ENCODE measurements around the gene TP53. TPM values are rescaled to one million over a fixed set of nuclear protein-coding genes. Genes with fewer than 3 reads are reported as not detected.

TP53 gene
- total and polyA plus RNA-seq, 7 donors = 14.0 to 45.3 (median 16.2) TPM

DNA sequence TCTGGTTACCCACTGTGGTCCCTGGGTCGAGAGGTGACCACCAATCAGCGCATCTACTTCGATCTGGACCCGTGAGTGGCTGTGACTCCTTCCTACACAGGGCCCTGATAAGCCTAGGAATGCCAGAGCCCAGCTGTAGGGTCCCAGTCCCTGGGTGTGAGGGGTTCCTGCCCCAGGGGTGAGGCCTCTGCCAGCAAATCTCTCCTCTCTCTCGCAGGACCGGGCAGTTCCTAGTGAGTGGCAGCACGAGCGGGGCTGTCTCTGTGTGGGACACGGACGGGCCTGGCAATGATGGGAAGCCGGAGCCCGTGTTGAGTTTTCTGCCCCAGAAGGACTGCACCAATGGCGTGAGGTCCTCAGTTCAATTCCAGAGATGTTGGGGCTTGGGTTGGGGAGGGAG lies 15.5 kb upstream of the TP53 start:
- Histone ChIP-seq H3K27ac (no peak overlapping the region), H3K4me3 (no peak overlapping the region), H3K9me3 (no peaks in the 10 kb centered on the region), H3K4me1 (peaks cover 0 to 24% (median 17%) of the 10 kb centered on the region in 4 donors), H3K36me3 (peaks cover 0 to 25% (median 11%) of the 10 kb centered on the region in 4 donors), H3K27me3 (peaks cover 27 to 67% (median 52%) of the 10 kb centered on the region in 3 donors)
- 92 to 96% methylated on average over 13 of the region's 13 CpGs for WGBS, 2 donors
- TF ChIP-seq POLR2A (IDR thresholded peaks at IDR 0.05) = no peak
- TF ChIP-seq, protein P1, sequence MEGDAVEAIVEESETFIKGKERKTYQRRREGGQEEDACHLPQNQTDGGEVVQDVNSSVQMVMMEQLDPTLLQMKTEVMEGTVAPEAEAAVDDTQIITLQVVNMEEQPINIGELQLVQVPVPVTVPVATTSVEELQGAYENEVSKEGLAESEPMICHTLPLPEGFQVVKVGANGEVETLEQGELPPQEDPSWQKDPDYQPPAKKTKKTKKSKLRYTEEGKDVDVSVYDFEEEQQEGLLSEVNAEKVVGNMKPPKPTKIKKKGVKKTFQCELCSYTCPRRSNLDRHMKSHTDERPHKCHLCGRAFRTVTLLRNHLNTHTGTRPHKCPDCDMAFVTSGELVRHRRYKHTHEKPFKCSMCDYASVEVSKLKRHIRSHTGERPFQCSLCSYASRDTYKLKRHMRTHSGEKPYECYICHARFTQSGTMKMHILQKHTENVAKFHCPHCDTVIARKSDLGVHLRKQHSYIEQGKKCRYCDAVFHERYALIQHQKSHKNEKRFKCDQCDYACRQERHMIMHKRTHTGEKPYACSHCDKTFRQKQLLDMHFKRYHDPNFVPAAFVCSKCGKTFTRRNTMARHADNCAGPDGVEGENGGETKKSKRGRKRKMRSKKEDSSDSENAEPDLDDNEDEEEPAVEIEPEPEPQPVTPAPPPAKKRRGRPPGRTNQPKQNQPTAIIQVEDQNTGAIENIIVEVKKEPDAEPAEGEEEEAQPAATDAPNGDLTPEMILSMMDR (IDR thresholded peaks at IDR 0.05) = no peak
- no peak for TF ChIP-seq EP300 (IDR thresholded peaks at IDR 0.05)
- TF ChIP-seq POLR2AphosphoS5 (IDR thresholded peaks at IDR 0.05) = no peak
- DNase-seq = no peak
- intact Hi-C loops (cut with DNase I) = no loop called here

DNA sequence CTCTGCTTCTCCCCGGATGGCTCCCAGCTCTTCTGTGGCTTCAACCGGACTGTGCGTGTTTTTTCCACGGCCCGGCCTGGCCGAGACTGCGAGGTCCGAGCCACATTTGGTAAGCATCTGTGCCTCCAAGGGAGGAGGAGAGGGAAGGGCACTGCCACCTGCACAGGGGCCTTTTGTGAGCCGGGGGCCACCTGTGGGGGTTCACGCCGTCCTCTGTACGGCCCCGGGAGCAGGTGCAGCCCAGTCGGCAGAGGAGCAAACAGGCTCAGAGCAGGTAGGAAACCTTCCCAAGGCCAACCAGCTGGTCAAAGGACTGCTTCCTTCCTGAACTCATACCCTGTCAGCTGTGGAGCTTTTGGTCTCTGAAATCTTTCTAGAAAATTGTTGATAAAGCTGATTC lies 14.4 kb upstream of the TP53 start:
- H3K4me3 ChIP-seq = no peak overlapping the region
- WGBS, 2 donors = 95 to 96% methylated on average over 14 of the region's 14 CpGs
- peaks cover 0 to 24% (median 17%) of the 10 kb centered on the region in 4 donors for H3K4me1 ChIP-seq
- peaks cover 27 to 56% (median 43%) of the 10 kb centered on the region in 3 donors for H3K27me3 ChIP-seq
- no peaks in the 10 kb centered on the region for H3K9me3 ChIP-seq
- intact Hi-C loops (cut with DNase I) = no loop called here
- DNase-seq = no peak
- no peak overlapping the region for H3K27ac ChIP-seq
- peaks cover 0 to 25% (median 11%) of the 10 kb centered on the region in 4 donors for H3K36me3 ChIP-seq
- TF ChIP-seq, protein P1 (IDR thresholded peaks at IDR 0.05) = no peak
- no peak for TF ChIP-seq POLR2A (IDR thresholded peaks at IDR 0.05)
- no peak for TF ChIP-seq EP300 (IDR thresholded peaks at IDR 0.05)
- no peak for TF ChIP-seq POLR2AphosphoS5 (IDR thresholded peaks at IDR 0.05)

DNA sequence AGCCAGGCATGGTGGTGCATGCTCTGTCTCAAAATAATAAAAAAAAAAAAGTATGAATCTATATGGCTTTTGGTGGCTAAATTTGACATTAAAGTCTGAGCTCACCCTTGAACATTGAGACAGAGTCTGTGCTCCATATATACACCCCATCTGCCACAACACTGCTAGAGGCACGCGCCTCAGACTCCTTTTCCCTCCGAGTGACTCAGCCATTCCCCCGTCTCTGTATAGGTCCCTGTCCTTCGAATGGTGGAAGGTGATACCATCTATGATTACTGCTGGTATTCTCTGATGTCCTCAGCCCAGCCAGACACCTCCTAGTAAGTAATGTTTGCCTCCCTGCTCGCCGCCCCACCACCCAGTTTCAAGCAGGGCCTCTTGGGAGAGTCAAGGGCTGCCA lies 13.2 kb upstream of the TP53 start:
- Histone ChIP-seq H3K27me3 (peaks cover 20 to 44% (median 31%) of the 10 kb centered on the region in 3 donors), H3K4me1 (peaks cover 0 to 19% (median 15%) of the 10 kb centered on the region in 4 donors)
- 96 to 97% methylated on average over 7 of the region's 7 CpGs for WGBS, 2 donors

DNA sequence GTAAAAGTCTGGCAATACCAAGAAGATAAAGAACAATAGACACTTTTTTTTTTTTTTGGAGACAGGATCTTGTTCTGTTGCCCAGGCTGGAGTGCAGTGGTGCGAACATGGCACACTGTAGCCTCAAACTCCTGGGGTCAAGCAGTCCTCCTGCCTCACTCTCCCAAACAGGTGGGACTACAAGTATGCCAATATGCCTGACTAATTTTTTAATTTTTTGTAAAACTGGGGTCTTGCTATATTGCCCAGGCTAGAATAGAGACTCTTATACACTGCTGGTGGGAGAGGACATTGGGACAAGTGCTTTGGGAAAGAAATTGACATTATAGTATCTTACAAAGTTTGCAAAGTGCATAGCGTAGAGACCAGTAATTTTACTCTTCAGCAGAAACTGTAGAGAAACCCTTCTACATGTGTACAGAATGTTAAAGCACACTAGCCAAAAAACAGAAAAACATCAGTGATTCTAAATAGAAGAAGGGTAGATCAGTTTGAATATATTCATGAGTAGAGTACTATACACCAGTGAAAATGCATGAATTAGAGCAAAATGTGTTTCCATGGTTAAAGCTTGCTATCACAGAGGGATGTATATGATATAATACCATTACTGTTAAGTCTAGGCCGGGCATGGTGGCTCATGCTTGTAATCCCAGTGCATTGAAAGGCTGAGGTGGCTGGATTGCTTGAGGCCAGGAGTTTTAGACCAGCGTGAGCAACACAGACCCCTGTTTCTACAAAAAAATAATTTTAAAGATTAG lies 10.7 kb upstream of the TP53 start:
- no peaks in the 10 kb centered on the region for H3K9me3 ChIP-seq
- WGBS, 2 donors = 97 to 98% methylated on average over 4 of the region's 4 CpGs
- H3K27ac ChIP-seq = no peak overlapping the region
- H3K36me3 ChIP-seq = peaks cover 0 to 38% (median 11%) of the 10 kb centered on the region in 4 donors
- H3K4me3 ChIP-seq = no peak overlapping the region
- DNase-seq = no peak
- intact Hi-C loops (cut with DNase I) = no loop called here
- TF ChIP-seq, protein P1 (IDR thresholded peaks at IDR 0.05) = no peak
- H3K4me1 ChIP-seq = no peaks in the 10 kb centered on the region
- H3K27me3 ChIP-seq = peaks cover 0 to 19% (median 12%) of the 10 kb centered on the region in 3 donors

More for the DNA sequence above, 13.2 kb upstream of the TP53 start:
- TF ChIP-seq, protein P1 (IDR thresholded peaks at IDR 0.05) = no peak
- no peak for TF ChIP-seq POLR2AphosphoS5 (IDR thresholded peaks at IDR 0.05)
- TF ChIP-seq POLR2A (IDR thresholded peaks at IDR 0.05) = no peak
- no peak for TF ChIP-seq EP300 (IDR thresholded peaks at IDR 0.05)
- no peak overlapping the region for H3K4me3 ChIP-seq
- no peak for DNase-seq
- intact Hi-C loops (cut with DNase I) = no loop called here
- no peak overlapping the region for H3K27ac ChIP-seq
- peaks cover 0 to 27% (median 11%) of the 10 kb centered on the region in 4 donors for H3K36me3 ChIP-seq
- H3K9me3 ChIP-seq = no peaks in the 10 kb centered on the region

Measured in sigmoid colon (tissue), 7 donors.